Karpas-422 (cell line): Measurements from ENCODE around the gene MRPS23. TPM values are rescaled to one million over a fixed set of nuclear protein-coding genes. Genes with fewer than 3 reads are reported as not detected.

Experiments
- DNase-seq: peaks from one replicate; pipeline ENCODE4 v3.0.0-alpha.2; 2015
- H2AFZ ChIP-seq: fragments of 200-600 bp; sonication (generic); 2 replicates; pipeline ENCODE4 v1.6.1; 2014; ENCODE audit warnings: antibody characterized with exemption, low read length, mixed read lengths
- H3K27ac ChIP-seq: fragments of 200-600 bp; sonication (generic); 2 replicates; pipeline ENCODE4 v1.5.1; 2014; ENCODE audit warnings: mild to moderate bottlenecking, low read length, moderate library complexity
- H3K27me3 ChIP-seq: fragments of 200-600 bp; sonication (generic); 2 replicates; pipeline ENCODE4 v1.6.1; 2014; ENCODE audit warnings: low read length, mixed read lengths
- H3K36me3 ChIP-seq: fragments of 200-600 bp; sonication (generic); 2 replicates; pipeline ENCODE4 v1.6.1; 2014; ENCODE audit warnings: low read length, mixed read lengths; ENCODE audit not compliant: insufficient read depth
- H3K4me1 ChIP-seq: fragments of 200-600 bp; sonication (generic); 2 replicates; pipeline ENCODE4 v1.6.1; 2014; ENCODE audit warnings: mild to moderate bottlenecking, low read length, mixed read lengths
- H3K4me2 ChIP-seq: fragments of 200-600 bp; sonication (generic); 2 replicates; pipeline ENCODE4 v1.6.1; 2014; ENCODE audit warnings: low read length, low read depth, mild to moderate bottlenecking; ENCODE audit not compliant: poor library complexity, severe bottlenecking
- H3K4me3 ChIP-seq: fragments of 200-600 bp; sonication (generic); 2 replicates; pipeline ENCODE4 v1.5.1; 2014; ENCODE audit warnings: mild to moderate bottlenecking, antibody characterized with exemption, low read length, mixed read lengths
- H3K79me2 ChIP-seq: fragments of 200-600 bp; sonication (generic); 2 replicates; pipeline ENCODE4 v1.6.1; 2014; ENCODE audit warnings: mild to moderate bottlenecking, low read length, mixed read lengths
- H3K9ac ChIP-seq: fragments of 200-600 bp; sonication (generic); 2 replicates; pipeline ENCODE4 v1.6.0; 2014; ENCODE audit warnings: low read length
- H3K9me2 ChIP-seq: fragments of 200-600 bp; sonication (generic), shearing (Covaris generic); replicated peaks from 2 replicates; pipeline ENCODE4 v1.6.0; 2014; ENCODE audit warnings: mild to moderate bottlenecking, low read length, moderate library complexity; ENCODE audit not compliant: insufficient read depth
- H3K9me3 ChIP-seq: fragments of 300-700, 200-600 bp; sonication (generic); 2 replicates; pipeline ENCODE4 v1.6.1; 2014; ENCODE audit warnings: low read length, mixed read lengths
- H4K20me1 ChIP-seq: fragments of 200-600 bp; sonication (generic); 2 replicates; pipeline ENCODE4 v1.6.1; 2014; ENCODE audit warnings: mild to moderate bottlenecking, antibody characterized with exemption, low read length, low read depth; ENCODE audit not compliant: insufficient read depth
- total RNA-seq: library from RNA; depleted of rRNA; stranded (reverse); fragments of >200 nt; shearing (Covaris generic); gene quantifications from 2 replicates; pipeline ENCODE4 v1.2.3, GENCODE V29; 2014; ENCODE audit warnings: low replicate concordance

The MRPS23 gene
- total RNA-seq, 1 experiment from 2014 or later: 61.3 TPM

- Histone ChIP-seq H3K9me3 (no peaks in the 10 kb centered on the region), H4K20me1 (no peaks in the 10 kb centered on the region), H3K4me3 (no peak overlapping the region), H3K4me2 (no peak overlapping the region), H3K27me3 (no peaks in the 10 kb centered on the region), H3K4me1 (no peaks in the 10 kb centered on the region), H2AFZ (no peak overlapping the region), H3K79me2 (no peaks in the 10 kb centered on the region), H3K27ac (no peak overlapping the region), H3K9me2 (no peaks in the 10 kb centered on the region), H3K36me3 (no peaks in the 10 kb centered on the region), H3K9ac (no peak overlapping the region)
- DNase-seq: no peak
Measured at GRCh38 chr17:57890857-57891232, 41.0 kb upstream of the MRPS23 start.

GRCh38 chr17:57889892-57890856, 40.3 kb upstream of the MRPS23 start:
- Histone ChIP-seq H2AFZ (no peak overlapping the region), H3K4me1 (no peaks in the 10 kb centered on the region), H3K27me3 (no peaks in the 10 kb centered on the region), H3K36me3 (no peaks in the 10 kb centered on the region), H4K20me1 (no peaks in the 10 kb centered on the region), H3K27ac (no peak overlapping the region), H3K4me2 (no peak overlapping the region), H3K9me2 (no peaks in the 10 kb centered on the region), H3K79me2 (no peaks in the 10 kb centered on the region), H3K9ac (no peak overlapping the region), H3K4me3 (no peak overlapping the region), H3K9me3 (no peaks in the 10 kb centered on the region)
- DNase-seq: no peak

- Histone ChIP-seq H3K27ac (no peak overlapping the region), H3K4me3 (no peak overlapping the region), H3K9me3 (no peaks in the 10 kb centered on the region), H3K4me1 (no peaks in the 10 kb centered on the region), H3K27me3 (no peaks in the 10 kb centered on the region), H4K20me1 (no peaks in the 10 kb centered on the region), H3K4me2 (no peak overlapping the region), H2AFZ (no peak overlapping the region), H3K79me2 (no peaks in the 10 kb centered on the region), H3K9ac (no peak overlapping the region), H3K36me3 (no peaks in the 10 kb centered on the region), H3K9me2 (no peaks in the 10 kb centered on the region)
- no peak for DNase-seq
Measured at GRCh38 chr17:57889252-57889651, 39.4 kb upstream of the MRPS23 start.

GRCh38 chr17:57888311-57889216, 38.7 kb upstream of the MRPS23 start:
- Histone ChIP-seq H3K9ac (no peak overlapping the region), H3K36me3 (no peaks in the 10 kb centered on the region), H3K9me2 (no peaks in the 10 kb centered on the region), H4K20me1 (no peaks in the 10 kb centered on the region), H3K4me3 (no peak overlapping the region), H3K4me2 (no peak overlapping the region), H3K27me3 (no peaks in the 10 kb centered on the region), H3K79me2 (no peaks in the 10 kb centered on the region), H3K4me1 (no peaks in the 10 kb centered on the region), H3K27ac (no peak overlapping the region), H3K9me3 (no peaks in the 10 kb centered on the region), H2AFZ (no peak overlapping the region)
- DNase-seq: no peak

- H3K9ac ChIP-seq: no peak overlapping the region
- no peaks in the 10 kb centered on the region for H3K9me2 ChIP-seq
- no peaks in the 10 kb centered on the region for H3K4me1 ChIP-seq
- no peaks in the 10 kb centered on the region for H3K27me3 ChIP-seq
- H3K79me2 ChIP-seq: no peaks in the 10 kb centered on the region
- no peak overlapping the region for H3K4me2 ChIP-seq
- no peaks in the 10 kb centered on the region for H4K20me1 ChIP-seq
- no peak overlapping the region for H3K4me3 ChIP-seq
- H3K36me3 ChIP-seq: no peaks in the 10 kb centered on the region
- H3K27ac ChIP-seq: no peak overlapping the region
- no peak for DNase-seq
- no peak overlapping the region for H2AFZ ChIP-seq
- H3K9me3 ChIP-seq: no peaks in the 10 kb centered on the region
Measured at GRCh38 chr17:57887161-57887560, 37.3 kb upstream of the MRPS23 start.

- H3K4me2 ChIP-seq: no peak overlapping the region
- H3K79me2 ChIP-seq: no peaks in the 10 kb centered on the region
- no peak overlapping the region for H3K9ac ChIP-seq
- no peaks in the 10 kb centered on the region for H4K20me1 ChIP-seq
- no peak overlapping the region for H2AFZ ChIP-seq
- no peak overlapping the region for H3K27ac ChIP-seq
- no peak overlapping the region for H3K4me3 ChIP-seq
- no peaks in the 10 kb centered on the region for H3K9me2 ChIP-seq
- H3K4me1 ChIP-seq: no peaks in the 10 kb centered on the region
- no peaks in the 10 kb centered on the region for H3K36me3 ChIP-seq
- no peaks in the 10 kb centered on the region for H3K27me3 ChIP-seq
- H3K9me3 ChIP-seq: no peaks in the 10 kb centered on the region
- no peak for DNase-seq
Measured at GRCh38 chr17:57886020-57886419, 36.2 kb upstream of the MRPS23 start.

GRCh38 chr17:57885148-57885915, 35.5 kb upstream of the MRPS23 start:
- H3K9me3 ChIP-seq: no peaks in the 10 kb centered on the region
- no peaks in the 10 kb centered on the region for H3K4me1 ChIP-seq
- no peak overlapping the region for H3K4me2 ChIP-seq
- H4K20me1 ChIP-seq: no peaks in the 10 kb centered on the region
- H3K79me2 ChIP-seq: no peaks in the 10 kb centered on the region
- H3K27ac ChIP-seq: no peak overlapping the region
- H3K36me3 ChIP-seq: no peaks in the 10 kb centered on the region
- no peak for DNase-seq
- H3K9ac ChIP-seq: no peak overlapping the region
- H3K4me3 ChIP-seq: no peak overlapping the region
- H3K27me3 ChIP-seq: no peaks in the 10 kb centered on the region
- H3K9me2 ChIP-seq: no peaks in the 10 kb centered on the region
- H2AFZ ChIP-seq: no peak overlapping the region
